Sigmoid colon (tissue), 7 donors: ENCODE data around the gene FAM149A. TPM values are rescaled to one million over a fixed set of nuclear protein-coding genes. Genes with fewer than 3 reads are reported as not detected.

Experiments used
- DNase-seq: peaks from one replicate; pipeline ENCODE4 v3.0.0-alpha.2; 2019
- H3K27ac ChIP-seq, 4 donors: fragments of 200-600 bp; sonication (generic); one replicate each; pipeline ENCODE4 v1.5.1; 2016 to 2019; ENCODE audit warnings: mild to moderate bottlenecking in 1 of 4
- H3K27me3 ChIP-seq, 3 donors: fragments of 200-600 bp; sonication (generic); one replicate each; pipeline ENCODE4 v1.5.1; 2019; ENCODE audit warnings: mild to moderate bottlenecking in 1 of 3
- H3K36me3 ChIP-seq, 4 donors: fragments of 200-600 bp; sonication (generic); one replicate each; pipeline ENCODE4 v1.5.1; 2016 to 2019
- H3K4me1 ChIP-seq, 4 donors: fragments of 200-600 bp; sonication (generic); one replicate each; pipeline ENCODE4 v1.5.1; 2017 to 2019
- H3K4me3 ChIP-seq, 4 donors: fragments of 200-600 bp; sonication (generic); one replicate each; pipeline ENCODE4 v1.5.1; 2017 to 2019; ENCODE audit warnings: mild to moderate bottlenecking in 2 of 4, moderate library complexity in 1 of 4
- H3K9me3 ChIP-seq, 4 donors: fragments of 200-600 bp in 3 of 4; sonication (generic) in 3 of 4; one replicate each; pipeline versions ENCODE4 v1.5.1 to v1.6.1; 2013 to 2019
- CTCF ChIP-seq, 4 experiments: fragments of 450-650 bp in 3 of 4; fragments of 200-600 bp in 1 of 4; IDR thresholded peaks; one replicate each; pipeline ENCODE4 v1.5.1; 2016 to 2019; ENCODE audit warnings: antibody characterized with exemption in 4 of 4, mild to moderate bottlenecking in 3 of 4, moderate library complexity in 2 of 4
- EP300 ChIP-seq, 4 donors: sonication (generic); formaldehyde crosslinking; IDR thresholded peaks; one replicate each; pipeline ENCODE4 v1.6.1; 2017; ENCODE audit warnings: antibody characterized with exemption in 4 of 4
- POLR2A ChIP-seq, 2 donors: fragments of 450-650 bp; IDR thresholded peaks; one replicate each; pipeline ENCODE4 v1.6.1; 2016; ENCODE audit warnings: antibody characterized with exemption in 2 of 2, mild to moderate bottlenecking in 2 of 2, moderate library complexity in 2 of 2
- POLR2AphosphoS5 ChIP-seq, 4 donors: sonication (generic); formaldehyde crosslinking; IDR thresholded peaks; one replicate each; pipeline ENCODE4 v1.6.1; 2017; ENCODE audit warnings: antibody characterized with exemption in 4 of 4
- WGBS, 2 donors: extraction: QIAGEN DNeasy Blood & Tissue Kit; methylation state at CpG; one replicate each; pipeline ENCODE4 v1.1.7; 2013; 5-methylcytosine and 5-hydroxymethylcytosine counted together
- intact Hi-C: fragments of 100-400 bp; cut with DNase I; formaldehyde crosslinking; loops from one replicate; pipeline ENCODE4 v1.15.1; 2023
- polyA plus RNA-seq, 3 donors: library from polyadenylated mRNA; stranded (reverse); fragments of 200-250 nt; gene quantifications; one replicate each; pipeline ENCODE4 v1.2.3, GENCODE V29; 2013
- total RNA-seq, 4 donors: library from RNA; depleted of rRNA; stranded (reverse); fragments of >200 nt; gene quantifications; one replicate each; pipeline ENCODE4 v1.1.0, GENCODE V29; 2016
- donor health status: healthy with polysubstance abuse.
- donor health status: Bipolar disorder and iron deficiency.
- donor health status: healthy.

The FAM149A gene
- total and polyA plus RNA-seq, 7 donors = 2.8 to 26.0 (median 14.6) TPM

- Histone ChIP-seq H3K9me3 (no peaks in the 10 kb centered on the region), H3K27ac (no peak overlapping the region), H3K4me3 (no peak overlapping the region), H3K4me1 (peaks cover 0 to 7% (median 0%) of the 10 kb centered on the region in 4 donors), H3K27me3 (no peaks in the 10 kb centered on the region), H3K36me3 (no peaks in the 10 kb centered on the region)
- DNase-seq = no peak
- 93% methylated on average over 3 of the region's 3 CpGs for WGBS, 2 donors
- TF ChIP-seq POLR2AphosphoS5 (IDR thresholded peaks at IDR 0.05) (no peak), CTCF (IDR thresholded peaks at IDR 0.05) (no peak), EP300 (IDR thresholded peaks at IDR 0.05) (no peak)
- intact Hi-C loops = no loop called here
Observed at GRCh38 chr4:186128842-186129241, 24.3 kb downstream of the FAM149A start.

- TF ChIP-seq CTCF (IDR thresholded peaks at IDR 0.05) (no peak), POLR2AphosphoS5 (IDR thresholded peaks at IDR 0.05) (no peak), EP300 (IDR thresholded peaks at IDR 0.05) (no peak), POLR2A (IDR thresholded peaks at IDR 0.05) (no peak)
- WGBS, 2 donors = 93 to 94% methylated on average over 2 of the region's 2 CpGs
- intact Hi-C loops = no loop called here
- Histone ChIP-seq H3K27ac (no peak overlapping the region), H3K4me1 (peaks cover 0 to 7% (median 0%) of the 10 kb centered on the region in 4 donors), H3K4me3 (no peak overlapping the region), H3K36me3 (no peaks in the 10 kb centered on the region), H3K9me3 (no peaks in the 10 kb centered on the region), H3K27me3 (no peaks in the 10 kb centered on the region)
- DNase-seq = no peak
Observed at GRCh38 chr4:186131935-186132334, 27.4 kb downstream of the FAM149A start.

GRCh38 chr4:186132577-186133242, 28.2 kb downstream of the FAM149A start:
- no peak overlapping the region for H3K4me3 ChIP-seq
- DNase-seq = no peak
- no peak overlapping the region for H3K27ac ChIP-seq
- H3K4me1 ChIP-seq = peaks cover 0 to 7% (median 2%) of the 10 kb centered on the region in 4 donors
- intact Hi-C loops = no loop called here
- H3K36me3 ChIP-seq = no peaks in the 10 kb centered on the region
- TF ChIP-seq EP300 (IDR thresholded peaks at IDR 0.05) (no peak), CTCF (IDR thresholded peaks at IDR 0.05) (no peak), POLR2AphosphoS5 (IDR thresholded peaks at IDR 0.05) (no peak)
- H3K9me3 ChIP-seq = no peaks in the 10 kb centered on the region
- 29 to 48% methylated on average over 4 of the region's 4 CpGs for WGBS, 2 donors
- no peaks in the 10 kb centered on the region for H3K27me3 ChIP-seq

- no peak overlapping the region for H3K27ac ChIP-seq
Observed at GRCh38 chr4:186134257-186134656, 29.8 kb downstream of the FAM149A start.

More at GRCh38 chr4:186134257-186134656, 29.8 kb downstream of the FAM149A start:
- no peaks in the 10 kb centered on the region for H3K9me3 ChIP-seq
- H3K36me3 ChIP-seq = no peaks in the 10 kb centered on the region
- intact Hi-C loops = no loop called here
- H3K4me3 ChIP-seq = no peak overlapping the region
- WGBS, 2 donors = 69 to 87% methylated on average over 3 of the region's 3 CpGs
- TF ChIP-seq POLR2AphosphoS5 (IDR thresholded peaks at IDR 0.05) (no peak), CTCF (IDR thresholded peaks at IDR 0.05) (no peak), POLR2A (IDR thresholded peaks at IDR 0.05) (no peak)
- H3K4me1 ChIP-seq = peaks cover 0 to 7% (median 2%) of the 10 kb centered on the region in 4 donors
- DNase-seq = no peak
- H3K27me3 ChIP-seq = no peaks in the 10 kb centered on the region
